Anterior cingulate cortex (tissue), 58 donors: ENCODE results near the gene CD46.

Experiments used
- DNase-seq, 58 donors: peaks; one replicate each; lab custom pipeline; 2025; lab: John Stamatoyannopoulos, UW

CD46 gene

DNA sequence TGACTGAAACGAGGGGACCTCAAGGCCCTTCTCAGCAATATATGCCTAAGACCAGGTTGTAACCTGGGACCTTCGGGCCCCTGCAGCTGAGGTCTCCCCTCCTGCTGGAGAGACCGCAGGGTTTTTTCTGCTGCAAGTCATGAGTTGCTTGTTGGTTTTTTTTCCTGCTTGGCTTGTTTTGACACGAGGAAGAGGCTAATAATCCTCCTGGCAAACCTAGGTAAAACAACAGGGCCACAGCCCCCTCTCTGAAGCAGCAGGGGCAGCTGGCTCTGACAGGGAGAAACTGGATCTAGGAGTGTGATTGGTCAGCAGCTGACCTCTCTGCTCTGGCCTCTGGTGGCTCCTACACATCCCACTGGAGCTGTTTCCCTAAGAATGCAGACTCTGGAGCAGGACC lies 90.0 kb downstream of the CD46 start:
- DNase-seq: no peak

DNA sequence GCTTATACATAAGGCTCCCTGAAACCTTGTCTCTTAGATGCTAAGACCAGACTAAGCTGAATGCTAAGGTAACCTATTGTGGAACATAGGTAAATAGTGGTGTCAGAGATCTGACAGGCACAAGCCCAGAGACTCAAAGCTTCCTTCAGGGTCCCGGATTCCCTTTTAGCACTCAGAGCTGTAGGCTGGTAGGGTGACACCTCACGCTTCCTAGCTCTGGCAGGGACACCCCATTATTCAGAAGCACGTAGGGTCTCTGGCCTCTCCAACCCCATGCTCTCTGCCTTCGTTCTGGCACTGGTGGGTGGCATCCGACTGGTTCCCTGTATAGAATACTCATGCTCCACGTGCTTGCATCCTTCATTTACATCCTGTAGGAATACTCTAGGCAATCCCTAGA lies 90.7 kb downstream of the CD46 start:
- DNase-seq: no peak

GRCh38 chr1:207844371-207844770 lies 92.5 kb downstream of the CD46 start:
- peak in 2 of 58 donors; percentile 21 to 28 for DNase-seq
